ENCODE measurements around the gene SLC4A1. TPM values are rescaled to one million over a fixed set of nuclear protein-coding genes. Genes with fewer than 3 reads are reported as not detected.
"Not testable (repeated sequence)": the region's sequence is repeated elsewhere in the genome, so short reads cannot be mapped to it uniquely, and the experiment has no call there.

Gene SLC4A1
- total RNA-seq, 1 donor from 2014 or later: not detected

GRCh38 chr17:44241106-44241624, 26.8 kb downstream of the SLC4A1 start:
- no peak for TF ChIP-seq CTCF (IDR thresholded peaks at IDR 0.05; ENCODE audit: insufficient read depth, low read length, severe bottlenecking)
- FAIRE-seq (no peak), DNase-seq (ENCODE audit: low read depth) (no peak)
- Histone ChIP-seq H3K36me3 (ENCODE audit: control insufficient read depth, insufficient read depth, low read length) (no peaks in the 10 kb centered on the region), H3K27me3 (ENCODE audit: control insufficient read depth, insufficient read depth, low read length) (no peaks in the 10 kb centered on the region), H3K4me3 (ENCODE audit: low read depth, low read length) (no peak overlapping the region)

GRCh38 chr17:44237886-44238285, 30.0 kb downstream of the SLC4A1 start:
- H3K36me3 ChIP-seq (ENCODE audit: control insufficient read depth, insufficient read depth, low read length); FAIRE-seq; H3K4me3 ChIP-seq (ENCODE audit: low read depth, low read length); DNase-seq (ENCODE audit: low read depth); H3K27me3 ChIP-seq (ENCODE audit: control insufficient read depth, insufficient read depth, low read length): not testable (repeated sequence)

- no peak for DNase-seq (ENCODE audit: low read depth)
- TF ChIP-seq CTCF (IDR thresholded peaks at IDR 0.05; ENCODE audit: insufficient read depth, low read length, severe bottlenecking): no peak
- Histone ChIP-seq H3K27me3 (ENCODE audit: control insufficient read depth, insufficient read depth, low read length) (no peaks in the 10 kb centered on the region), H3K36me3 (ENCODE audit: control insufficient read depth, insufficient read depth, low read length) (no peaks in the 10 kb centered on the region), H3K4me3 (ENCODE audit: low read depth, low read length) (no peak overlapping the region)
- FAIRE-seq: no peak
Measured at GRCh38 chr17:44236444-44236991, 31.4 kb downstream of the SLC4A1 start.

GRCh38 chr17:44235583-44235936, 32.4 kb downstream of the SLC4A1 start:
- Histone ChIP-seq H3K36me3 (ENCODE audit: control insufficient read depth, insufficient read depth, low read length) (no peaks in the 10 kb centered on the region), H3K4me3 (ENCODE audit: low read depth, low read length) (no peak overlapping the region), H3K27me3 (ENCODE audit: control insufficient read depth, insufficient read depth, low read length) (no peaks in the 10 kb centered on the region)
- no peak for TF ChIP-seq CTCF (IDR thresholded peaks at IDR 0.05; ENCODE audit: insufficient read depth, low read length, severe bottlenecking)
- peak; percentile 95 for FAIRE-seq
- peak; percentile 97 for DNase-seq (ENCODE audit: low read depth)

GRCh38 chr17:44233582-44233981, 34.4 kb downstream of the SLC4A1 start:
- TF ChIP-seq CTCF (IDR thresholded peaks at IDR 0.05; ENCODE audit: insufficient read depth, low read length, severe bottlenecking): no peak
- no peaks in the 10 kb centered on the region for H3K27me3 ChIP-seq (ENCODE audit: control insufficient read depth, insufficient read depth, low read length)
- no peak for DNase-seq (ENCODE audit: low read depth)
- H3K36me3 ChIP-seq (ENCODE audit: control insufficient read depth, insufficient read depth, low read length): no peaks in the 10 kb centered on the region
- no peak for FAIRE-seq
- no peak overlapping the region for H3K4me3 ChIP-seq (ENCODE audit: low read depth, low read length)

- Histone ChIP-seq H3K36me3 (ENCODE audit: control insufficient read depth, insufficient read depth, low read length) (no peaks in the 10 kb centered on the region), H3K4me3 (ENCODE audit: low read depth, low read length) (no peak overlapping the region), H3K27me3 (ENCODE audit: control insufficient read depth, insufficient read depth, low read length) (no peaks in the 10 kb centered on the region)
- TF ChIP-seq CTCF (IDR thresholded peaks at IDR 0.05; ENCODE audit: insufficient read depth, low read length, severe bottlenecking): no peak
- DNase-seq (ENCODE audit: low read depth) (no peak), FAIRE-seq (no peak)
Measured at GRCh38 chr17:44232061-44232460, 35.9 kb downstream of the SLC4A1 start.

Measured in bronchial epithelial cell (primary cell).